HepG2 (cell line): ENCODE results near the gene DPEP3. TPM values are rescaled to one million over a fixed set of nuclear protein-coding genes. Genes with fewer than 3 reads are reported as not detected.

ENCODE experiments used
- ATAC-seq: fragments of 200-7000 bp; cut with Tn5 transposase; 3 replicates; pipeline ENCODE4 v1.9.1; 2020; ENCODE audit warnings: mild to moderate bottlenecking, moderate library complexity
- BruUV-seq: library from RNA; stranded (reverse); fragments of 400-500 nt; replicated peaks from 2 replicates; lab custom pipeline; 2021; lab: Mats Ljungman, UMichigan
- CTCF ChIA-PET: fragments of 300-600 bp; formaldehyde crosslinking; extraction: SDS; loops from one replicate; lab custom pipeline; 2021; ENCODE audit warnings: low total read pairs, inconsistent platforms, low intra/inter-chr PET ratio; lab: Yijun Ruan, JAX
- POLR2A ChIA-PET: fragments of 350-600 bp; sonication (Branson Sonifier 250); formaldehyde crosslinking; loops from one replicate; lab custom pipeline; 2020; ENCODE audit warnings: antibody characterized with exemption, inconsistent platforms; lab: Yijun Ruan, JAX
- DNase-seq: peaks from one replicate; pipeline ENCODE4 v3.0.0-alpha.2; 2015; ENCODE audit warnings: low spot score
- FAIRE-seq: peaks from 3 replicates; lab custom pipeline; 2011; peaks lifted over from hg19 to GRCh38; lab: Jason Lieb, UNC
- H2AFZ ChIP-seq: one replicate; pipeline ENCODE4 v1.6.1; 2011; ENCODE audit warnings: low read length, inconsistent platforms
- H3K27ac ChIP-seq: fragments of 300-600 bp; 3 replicates; pipeline ENCODE4 v1.8.0; 2011; ENCODE audit warnings: mixed run types, mild to moderate bottlenecking, mixed read lengths, low read length, inconsistent platforms; ENCODE audit not compliant: insufficient read depth; ENCODE audit errors: extremely low read length
- H3K27me3 ChIP-seq, 2 experiments: fragments of 200-600 bp in 1 of 2; 2 replicates in 1 of 2; 3 replicates in 1 of 2; pipeline versions ENCODE4 v1.6.0 to v1.8.0; 2011; ENCODE audit warnings: low read length in 2 of 2, mild to moderate bottlenecking in 2 of 2, moderate library complexity in 2 of 2, inconsistent platforms in 1 of 2; ENCODE audit not compliant: insufficient read depth in 2 of 2, control insufficient read depth in 1 of 2
- H3K36me3 ChIP-seq, 2 experiments: fragments of 200-600 bp in 1 of 2; replicated peaks in 1 of 2; 2 replicates in 1 of 2; 3 replicates in 1 of 2; pipeline versions ENCODE4 v1.5.1 to v1.8.0; 2011; ENCODE audit warnings: low read length in 2 of 2, inconsistent platforms in 1 of 2; ENCODE audit not compliant: insufficient read depth in 2 of 2, control insufficient read depth in 1 of 2
- H3K4me1 ChIP-seq: 2 replicates; pipeline ENCODE4 v1.5.1; 2012; ENCODE audit warnings: low read length, inconsistent platforms; ENCODE audit not compliant: insufficient read depth
- H3K4me2 ChIP-seq: 2 replicates; pipeline ENCODE4 v1.6.0; 2011; ENCODE audit warnings: low read depth, low read length, inconsistent platforms
- H3K4me3 ChIP-seq, 3 experiments: fragments of 200-600 bp in 1 of 3; sonication (generic), shearing (Covaris generic) in 1 of 3; replicated peaks in 1 of 3; 2 replicates each; pipeline ENCODE4 v1.5.1; 2011 to 2016; ENCODE audit warnings: low read length in 3 of 3, inconsistent platforms in 2 of 3, low read depth in 2 of 3, mild to moderate bottlenecking in 2 of 3, control low read depth in 1 of 3, mixed read lengths in 1 of 3; ENCODE audit not compliant: insufficient read depth in 1 of 3
- H3K79me2 ChIP-seq: one replicate; pipeline ENCODE4 v1.6.1; 2011; ENCODE audit warnings: low read length, inconsistent platforms; ENCODE audit not compliant: insufficient read depth
- H3K9ac ChIP-seq: 2 replicates; pipeline ENCODE4 v1.6.0; 2011; ENCODE audit warnings: mild to moderate bottlenecking, low read depth, low read length, inconsistent platforms; ENCODE audit not compliant: insufficient read depth
- H3K9me3 ChIP-seq: 2 replicates; pipeline ENCODE4 v1.5.1; 2012; ENCODE audit warnings: mild to moderate bottlenecking, low read length
- H4K20me1 ChIP-seq: 2 replicates; pipeline ENCODE4 v1.6.0; 2011; ENCODE audit warnings: inconsistent platforms, mild to moderate bottlenecking, low read length, moderate library complexity; ENCODE audit not compliant: insufficient read depth
- AHR ChIP-seq: IDR thresholded peaks from 2 replicates; pipeline ENCODE4 v1.6.1; 2018; ENCODE audit warnings: missing genetic modification reagents, missing compliant biosample characterization
- CEBPG ChIP-seq: IDR thresholded peaks from 2 replicates; pipeline ENCODE4 v1.6.1; 2016
- DMAP1 ChIP-seq: IDR thresholded peaks from 2 replicates; pipeline ENCODE4 v1.6.1; 2016
- GLI4 ChIP-seq: sonication (generic); formaldehyde crosslinking; IDR thresholded peaks from 2 replicates; pipeline ENCODE4 v1.5.1; 2020; ENCODE audit warnings: missing genetic modification reagents, mild to moderate bottlenecking, moderate library complexity, borderline replicate concordance
- LBX2 ChIP-seq: sonication (generic); formaldehyde crosslinking; IDR thresholded peaks from 2 replicates; pipeline ENCODE4 v1.5.0; 2020; ENCODE audit warnings: missing genetic modification reagents, mild to moderate bottlenecking, borderline replicate concordance
- MTF1 ChIP-seq: sonication (generic); formaldehyde crosslinking; IDR thresholded peaks from 2 replicates; pipeline ENCODE4 v1.5.0; 2020; ENCODE audit warnings: missing genetic modification reagents
- MZF1 ChIP-seq: sonication (generic); formaldehyde crosslinking; IDR thresholded peaks from 2 replicates; pipeline ENCODE4 v1.8.1; 2023; ENCODE audit warnings: mild to moderate bottlenecking, missing genetic modification reagents, borderline replicate concordance
- NFATC3 ChIP-seq: sonication (generic); formaldehyde crosslinking; IDR thresholded peaks from 2 replicates; pipeline ENCODE4 v1.5.1; 2020; ENCODE audit warnings: mild to moderate bottlenecking, missing genetic modification reagents
- POLR2A ChIP-seq, 2 experiments: IDR thresholded peaks; 2 replicates each; pipeline ENCODE4 v1.6.1; 2011; ENCODE audit warnings: low read depth in 2 of 2, low read length in 2 of 2, mild to moderate bottlenecking in 1 of 2, moderate library complexity in 1 of 2; ENCODE audit not compliant: insufficient read depth in 1 of 2
- POLR2G ChIP-seq: fragments of 200-400 bp; formaldehyde crosslinking; IDR thresholded peaks from 2 replicates; pipeline ENCODE4 v1.6.1; 2018; ENCODE audit warnings: mild to moderate bottlenecking, low read depth, low read length, moderate library complexity
- YEATS4 ChIP-seq: sonication (generic); formaldehyde crosslinking; IDR thresholded peaks from 2 replicates; pipeline ENCODE4 v1.4.0; 2020; ENCODE audit warnings: missing genetic modification reagents, borderline replicate concordance
- ZNF24 ChIP-seq: fragments of 450-650 bp; IDR thresholded peaks from 2 replicates; pipeline ENCODE4 v1.6.1; 2017; ENCODE audit warnings: antibody characterized with exemption, mild to moderate bottlenecking
- ZNF337 ChIP-seq: sonication (generic); formaldehyde crosslinking; IDR thresholded peaks from 2 replicates; pipeline ENCODE4 v1.5.1; 2020; ENCODE audit warnings: missing genetic modification reagents, low read depth, mild to moderate bottlenecking, borderline replicate concordance
- ZNF34 ChIP-seq: sonication (generic); formaldehyde crosslinking; IDR thresholded peaks from 2 replicates; pipeline ENCODE4 v1.4.0; 2020; ENCODE audit warnings: mild to moderate bottlenecking, missing genetic modification reagents, borderline replicate concordance
- ZNF441 ChIP-seq: sonication (generic); formaldehyde crosslinking; IDR thresholded peaks from 2 replicates; pipeline ENCODE4 v1.7.0; 2021; ENCODE audit warnings: missing genetic modification reagents, borderline replicate concordance
- ZNF605 ChIP-seq: sonication (generic); formaldehyde crosslinking; IDR thresholded peaks from 2 replicates; pipeline ENCODE4 v1.8.0; 2022; ENCODE audit warnings: mild to moderate bottlenecking, missing genetic modification reagents
- WGBS: methylation state at CpG from one replicate; pipeline ENCODE4 v1.1.6; 2017; ENCODE audit warnings: low lambda C conversion rate; 5-methylcytosine and 5-hydroxymethylcytosine counted together
- in situ Hi-C: cut with HindIII; loops from 2 replicates; pipeline ENCODE4 v1.10.0; 2017; ENCODE audit warnings: low pct_unique_long_range_greater_than_20kb; ENCODE audit not compliant: extremely low pct_ligation_motif_present
- intact Hi-C: fragments of 100-400 bp; cut with micrococcal nuclease; formaldehyde crosslinking; loops from one replicate; pipeline ENCODE4 v1.10.0; 2022; ENCODE audit not compliant: unreplicated experiment
- polyA plus RNA-seq, 8 experiments: library from polyadenylated mRNA; depleted of rRNA in 3 of 8; stranded (reverse) in 7 of 8; unstranded in 1 of 8; fragments of >200 nt; fragmentation: Illumina TruSeq in 4 of 8; extraction: Trizol in 4 of 8; gene quantifications; 2 replicates each; pipeline versions ENCODE4 v1.2.1 to v1.2.3, GENCODE V29; 2011 to 2016; ENCODE audit warnings: low read depth in 4 of 8, missing spikeins in 1 of 8, mixed read lengths in 1 of 8; ENCODE audit not compliant: insufficient read depth in 1 of 8
- total RNA-seq, 5 experiments: library from RNA; depleted of rRNA; stranded (reverse); fragments of >200 nt; fragmentation: Illumina TruSeq; extraction: Trizol; gene quantifications; 2 replicates each; pipeline ENCODE4 v1.2.3, GENCODE V29; 2016; ENCODE audit warnings: low read depth in 1 of 5

Gene DPEP3
- total and polyA plus RNA-seq, 2 of the 13 experiments (the other 11 are each of a cell fraction or from before 2014, with no cell fraction given), result not detected

- in situ Hi-C loops, result loop anchor here (10.0 kb wide), 1 partner anchor 268 kb away; the partner anchor contains the start of genes ACD, C16orf86, ENKD1 and PARD6A
- Histone ChIP-seq H3K4me2 (no peak overlapping the region), H3K27me3 (no peaks in the 10 kb centered on the region; a peak in 1 of 5 replicates), H3K9me3 (no peaks in the 10 kb centered on the region), H3K4me1 (peaks cover 26% of the 10 kb centered on the region), H4K20me1 (no peaks in the 10 kb centered on the region; the same call in 1 of the 2 replicates), H3K79me2 (peaks cover 23% of the 10 kb centered on the region), H3K9ac (no peak overlapping the region), H3K36me3 (peaks cover 15 to 22% of the 10 kb centered on the region in 2 experiments; a peak in 4 of 5 replicates), H2AFZ (no peak overlapping the region), H3K4me3 (no peak overlapping the region), H3K27ac (no peak overlapping the region)
- 98% methylated on average over 4 of the region's 4 CpGs for WGBS
- BruUV-seq, result no TSS peak
- no peak for DNase-seq
- CTCF ChIA-PET, result interaction anchor here (0.9 kb wide), 1 partner anchor 116 kb away, joined by 3 read pairs; no protein-coding TSS in a partner anchor
- TF ChIP-seq MTF1 (CRISPR knock-in tag) (no peak), ZNF605 (0 out of 2 replicates have a peak, but pooled peaks have one; percentile 23), ZNF24 (no peak), POLR2A (IDR thresholded peaks at IDR 0.05; ENCODE audit: insufficient read depth in 1 of 2, low read depth in 2 of 2, low read length in 2 of 2) (0 out of 4 replicates have a peak, but pooled peaks of 1 of the 2 experiments have one; percentile 3)
- POLR2A ChIA-PET, result interaction anchor here (2.4 to 3.7 kb wide), 2 partner anchors 11 to 39 kb away, joined by 8 to 32 read pairs; partner anchors contain the start of genes LCAT and PSKH1
- no peak for FAIRE-seq
- ATAC-seq, result no peak
- intact Hi-C loops, result no loop called here
Measured at GRCh38 chr16:67932462-67932840, 47.8 kb downstream of the DPEP3 start.

- Histone ChIP-seq H3K4me3 (no peak within 1 kb of the TSS), H4K20me1 (no peaks in the 10 kb centered on the region; the same call in 1 of the 2 replicates), H2AFZ (no peak within 1 kb of the TSS), H3K27ac (no peak within 1 kb of the TSS), H3K4me2 (no peak within 1 kb of the TSS), H3K9ac (no peak within 1 kb of the TSS), H3K9me3 (no peaks in the 10 kb centered on the region), H3K27me3 (no peaks in the 10 kb centered on the region; a peak in 1 of 5 replicates), H3K4me1 (peaks cover 20% of the 10 kb centered on the region), H3K36me3 (peaks cover 16 to 24% of the 10 kb centered on the region in 2 experiments), H3K79me2 (peaks cover 17% of the 10 kb centered on the region)
- DNase-seq (peak; percentile 45), FAIRE-seq (peak; percentile 30), ATAC-seq (no peak)
- 93% methylated on average over 13 of the region's 15 CpGs for WGBS
- in situ Hi-C loops, result loop anchor here (10.0 kb wide), 1 partner anchor 267 kb away; the partner anchor contains the start of genes ACD, C16orf86, ENKD1 and PARD6A
- CTCF ChIA-PET, result interaction anchor here (0.9 kb wide), 1 partner anchor 115 kb away, joined by 3 read pairs; no protein-coding TSS in a partner anchor
- BruUV-seq, result no TSS peak
- POLR2A ChIA-PET, result interaction anchor here (0.9 to 2.4 kb wide), 4 partner anchors 11 to 38 kb away, joined by 3 to 8 read pairs (median 4); partner anchors contain the start of gene LCAT
- intact Hi-C loops, result no loop called here
- TF ChIP-seq MZF1, result no peak
- TF ChIP-seq ZNF441 (CRISPR knock-in tag), result no peak
- TF ChIP-seq ZNF337 (CRISPR knock-in tag), result no peak
- no peak for TF ChIP-seq YEATS4 (CRISPR knock-in tag)
- no peak for TF ChIP-seq ZNF34
- TF ChIP-seq NFATC3 (CRISPR knock-in tag), result no peak
- TF ChIP-seq AHR (CRISPR knock-in tag), result no peak
- TF ChIP-seq CEBPG (CRISPR knock-in tag), result no peak
- no peak for TF ChIP-seq GLI4 (CRISPR knock-in tag)
- TF ChIP-seq POLR2G, result 0 out of 2 replicates have a peak, but pooled peaks have one; percentile 31
- no peak for TF ChIP-seq LBX2 (CRISPR knock-in tag)
- no peak for TF ChIP-seq DMAP1 (CRISPR knock-in tag)
Measured at GRCh38 chr16:67931712-67932461, 48.4 kb downstream of the DPEP3 start, which contains the start of gene CTRL. Gene CTRL, minus strand, starts transcription at chr16:67931862. Its CDS starts 10 bp downstream, at chr16:67931852.
